ENCODE results near the gene ADRB2. TPM values are rescaled to one million over a fixed set of nuclear protein-coding genes. Genes with fewer than 3 reads are reported as not detected.
"Not testable (repeated sequence)": the region's sequence is repeated elsewhere in the genome, so short reads cannot be mapped to it uniquely, and the experiment has no call there.

ADRB2 gene
- total RNA-seq, 2 donors from 2014 or later = 3.8 to 4.4 TPM

DNA sequence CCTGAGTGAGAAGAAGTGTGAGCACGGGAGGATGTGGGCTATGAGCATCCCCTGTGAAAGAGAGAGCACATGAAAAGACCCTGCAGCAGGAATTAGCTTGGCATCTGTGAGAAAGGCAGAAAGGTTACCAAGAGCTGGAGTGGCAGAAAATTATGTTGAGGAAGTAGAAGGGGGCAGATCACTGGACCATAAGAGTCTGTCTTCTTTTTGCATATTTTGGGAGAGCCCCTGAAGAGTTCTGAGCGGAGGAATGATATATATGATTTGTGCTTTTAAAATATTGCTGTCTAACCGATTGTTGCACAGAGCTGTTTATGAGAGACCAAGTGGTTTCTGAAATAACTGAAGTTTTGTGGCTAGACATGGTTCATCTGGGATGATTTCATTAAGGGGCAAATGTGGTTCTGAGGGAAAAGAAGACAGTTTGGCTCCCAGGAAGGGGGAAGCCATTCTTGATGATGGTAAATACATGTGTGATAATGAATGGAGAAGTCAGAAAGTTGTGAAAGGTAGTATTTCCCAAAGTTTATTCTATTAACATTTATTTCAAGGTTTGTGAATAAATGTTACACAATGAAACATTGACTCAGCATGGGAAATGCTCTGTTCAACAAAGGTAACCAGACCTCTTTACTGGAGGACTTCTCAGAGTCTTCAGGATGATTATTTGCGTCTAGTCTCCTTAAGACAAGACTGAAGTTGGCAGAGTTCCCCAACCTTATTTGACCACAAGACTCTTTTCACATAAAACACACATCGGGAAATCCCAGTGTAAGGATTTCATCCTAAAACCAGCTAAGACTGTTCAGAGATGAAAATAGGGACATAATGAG is 31.5 kb upstream of the ADRB2 start:
- peaks cover 9 to 11% of the 10 kb centered on the region in 2 donors for H3K27me3 Mint-ChIP-seq
- ATAC-seq = no peak
- no peak overlapping the region for H3K27ac Mint-ChIP-seq
- H3K4me3 Mint-ChIP-seq = peak overlapping the region; percentile 9
- H3K36me3 Mint-ChIP-seq = no peaks in the 10 kb centered on the region
- no peaks in the 10 kb centered on the region for H3K9me3 Mint-ChIP-seq
- DNase-seq (ENCODE audit: low spot score) = no peak
- H3K4me1 Mint-ChIP-seq (ENCODE audit: low read depth in 2 of 2) = peaks cover 16 to 42% of the 10 kb centered on the region in 2 donors

GRCh38 chr5:148796936-148797335 is 29.5 kb upstream of the ADRB2 start:
- no peak for DNase-seq (ENCODE audit: low spot score)
- ATAC-seq = no peak
- Mint-ChIP-seq H3K36me3 (no peaks in the 10 kb centered on the region), H3K4me3 (no peak overlapping the region), H3K4me1 (ENCODE audit: low read depth in 2 of 2) (peaks cover 5 to 35% of the 10 kb centered on the region in 2 donors), H3K27me3 (peaks cover 11 to 12% of the 10 kb centered on the region in 2 donors), H3K9me3 (no peaks in the 10 kb centered on the region), H3K27ac (no peak overlapping the region)

DNA sequence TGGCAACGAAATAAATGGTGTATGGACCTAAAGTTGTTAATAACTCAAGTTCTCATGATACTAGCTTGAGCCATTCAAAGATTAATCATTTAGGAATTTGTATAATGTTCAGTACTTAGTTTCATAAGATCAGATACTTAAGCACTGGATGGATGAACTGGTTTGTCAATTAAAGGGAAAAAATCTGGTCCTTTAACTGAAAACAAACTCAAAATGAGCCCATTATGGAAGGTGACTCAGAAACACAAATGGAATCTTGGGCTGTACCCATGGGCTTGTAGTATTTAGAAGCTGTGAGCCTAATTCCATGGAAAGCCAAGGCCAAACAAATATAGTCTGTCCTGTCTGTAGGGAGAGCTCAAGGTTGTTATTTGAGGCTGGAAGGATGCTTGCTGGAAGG is 27.6 kb upstream of the ADRB2 start:
- no peak for DNase-seq (ENCODE audit: low spot score)
- H3K9me3 Mint-ChIP-seq = no peaks in the 10 kb centered on the region
- H3K36me3 Mint-ChIP-seq = no peaks in the 10 kb centered on the region
- no peak for ATAC-seq
- peaks cover 11 to 16% of the 10 kb centered on the region in 2 donors for H3K27me3 Mint-ChIP-seq
- H3K4me3 Mint-ChIP-seq = no peak overlapping the region
- H3K27ac Mint-ChIP-seq = no peak overlapping the region
- peaks cover 11 to 35% of the 10 kb centered on the region in 2 donors for H3K4me1 Mint-ChIP-seq (ENCODE audit: low read depth in 2 of 2)

GRCh38 chr5:148799737-148800527 is 26.5 kb upstream of the ADRB2 start:
- no peak overlapping the region for H3K27ac Mint-ChIP-seq
- no peaks in the 10 kb centered on the region for H3K9me3 Mint-ChIP-seq
- peaks cover 7 to 30% of the 10 kb centered on the region in 2 donors for H3K4me1 Mint-ChIP-seq (ENCODE audit: low read depth in 2 of 2)
- peaks cover 4 to 10% of the 10 kb centered on the region in 2 donors for H3K27me3 Mint-ChIP-seq
- no peaks in the 10 kb centered on the region for H3K36me3 Mint-ChIP-seq
- no peak for ATAC-seq
- no peak overlapping the region for H3K4me3 Mint-ChIP-seq
- DNase-seq (ENCODE audit: low spot score) = no peak

- Mint-ChIP-seq H3K4me1 (ENCODE audit: low read depth in 2 of 2) (peaks cover 11 to 40% of the 10 kb centered on the region in 2 donors), H3K4me3 (no peak overlapping the region), H3K36me3 (no peaks in the 10 kb centered on the region), H3K27me3 (peaks cover 0 to 7% of the 10 kb centered on the region in 2 donors), H3K9me3 (no peaks in the 10 kb centered on the region), H3K27ac (no peak overlapping the region)
- DNase-seq (ENCODE audit: low spot score) (no peak), ATAC-seq (no peak)
Measured at GRCh38 chr5:148801682-148802276, 24.6 kb upstream of the ADRB2 start.

GRCh38 chr5:148803451-148803850 is 23.0 kb upstream of the ADRB2 start:
- H3K27ac Mint-ChIP-seq = peak overlapping the region; percentile 36 to 44
- peak; percentile 84 to 87 for ATAC-seq
- peaks cover 15 to 48% of the 10 kb centered on the region in 2 donors for H3K4me1 Mint-ChIP-seq (ENCODE audit: low read depth in 2 of 2)
- H3K36me3 Mint-ChIP-seq; H3K9me3 Mint-ChIP-seq; DNase-seq (ENCODE audit: low spot score); H3K27me3 Mint-ChIP-seq: not testable (repeated sequence)
- peak overlapping the region; percentile 46 for H3K4me3 Mint-ChIP-seq

GRCh38 chr5:148804393-148804792 is 22.0 kb upstream of the ADRB2 start:
- ATAC-seq (no peak), DNase-seq (ENCODE audit: low spot score) (no peak)
- Mint-ChIP-seq H3K36me3 (no peaks in the 10 kb centered on the region), H3K27me3 (peaks cover 0 to 7% of the 10 kb centered on the region in 2 donors), H3K4me3 (no peak overlapping the region), H3K27ac (no peak overlapping the region), H3K9me3 (no peaks in the 10 kb centered on the region), H3K4me1 (ENCODE audit: low read depth in 2 of 2) (peaks cover 24 to 57% of the 10 kb centered on the region in 2 donors)

DNA sequence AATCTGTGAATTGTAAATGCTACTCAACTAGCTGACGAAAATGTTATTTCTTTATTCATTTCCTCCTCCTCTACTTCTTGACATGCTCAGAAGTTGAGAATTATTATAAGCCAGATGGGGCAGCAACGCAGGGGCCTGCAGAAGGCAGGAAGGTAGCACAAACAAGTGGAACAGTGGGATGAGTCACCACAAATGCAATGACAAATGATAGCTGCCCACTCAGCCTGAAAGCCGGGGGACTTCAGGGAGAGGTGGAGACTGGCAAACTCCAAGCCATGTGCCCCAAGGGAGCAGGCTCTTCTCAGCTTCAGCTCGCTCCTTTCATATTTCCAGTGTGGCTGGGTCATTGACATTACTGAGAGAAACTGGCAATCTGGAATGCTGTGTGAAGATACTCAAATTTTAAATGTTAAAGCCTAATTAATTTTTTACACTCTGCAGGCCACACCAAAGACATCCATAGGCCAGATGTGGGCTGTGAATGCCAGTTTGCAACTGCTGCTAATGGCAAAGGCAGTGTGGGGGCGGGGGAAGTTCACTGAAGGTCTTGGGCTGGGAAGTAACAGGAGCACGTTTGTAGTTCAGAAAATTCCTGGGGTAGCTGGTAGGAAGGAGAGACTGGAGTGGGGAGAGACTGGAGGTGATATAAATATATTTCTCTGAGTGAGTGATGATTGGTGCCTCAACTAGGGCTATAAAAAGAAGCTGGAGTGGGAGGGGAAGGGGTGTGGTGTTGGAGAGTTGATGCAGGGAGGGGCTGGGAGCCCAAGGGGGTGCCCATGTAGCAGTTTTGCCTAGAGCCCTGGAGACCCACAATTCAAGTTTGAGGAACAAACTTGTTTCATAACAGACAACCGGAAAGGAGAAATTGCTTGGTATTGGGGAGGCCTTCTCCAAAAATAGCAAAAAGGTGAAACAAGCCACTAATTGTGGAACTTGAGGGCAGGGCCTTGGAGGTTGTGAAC is 20.8 kb upstream of the ADRB2 start:
- Mint-ChIP-seq H3K4me1 (ENCODE audit: low read depth in 2 of 2) (peaks cover 32 to 67% of the 10 kb centered on the region in 2 donors), H3K4me3 (peak overlapping the region; percentile 52), H3K27me3 (peaks cover 0 to 7% of the 10 kb centered on the region in 2 donors), H3K9me3 (no peaks in the 10 kb centered on the region), H3K27ac (peak overlapping the region; percentile 14 to 66), H3K36me3 (no peaks in the 10 kb centered on the region)
- no peak for DNase-seq (ENCODE audit: low spot score)
- peak in 1 of 2 donors; percentile 55 for ATAC-seq

DNA sequence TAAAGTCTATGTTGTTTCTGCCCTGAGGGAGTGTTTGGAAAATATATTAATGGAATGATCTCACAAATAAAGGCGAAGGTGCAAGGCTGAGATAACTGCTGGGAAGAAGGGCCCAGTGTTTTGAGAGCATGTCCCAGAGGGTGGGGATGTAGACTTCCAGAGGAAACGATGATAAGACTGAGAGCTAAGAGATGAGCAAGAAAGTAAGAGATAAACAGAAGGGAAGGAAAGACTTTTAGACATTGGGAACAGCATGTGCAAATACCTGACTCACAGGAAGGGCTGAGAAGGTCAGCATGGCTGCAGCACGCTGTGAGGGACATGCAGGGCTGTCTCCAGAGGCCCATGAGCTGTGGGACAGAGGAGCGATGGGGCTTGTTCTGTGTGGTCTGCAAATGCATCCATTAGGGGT is 19.9 kb upstream of the ADRB2 start:
- peak overlapping the region; percentile 14 to 66 for H3K27ac Mint-ChIP-seq
- H3K27me3 Mint-ChIP-seq = peaks cover 0 to 6% of the 10 kb centered on the region in 2 donors
- no peaks in the 10 kb centered on the region for H3K36me3 Mint-ChIP-seq
- H3K4me1 Mint-ChIP-seq (ENCODE audit: low read depth in 2 of 2) = peaks cover 36 to 72% of the 10 kb centered on the region in 2 donors
- no peaks in the 10 kb centered on the region for H3K9me3 Mint-ChIP-seq
- ATAC-seq (no peak), DNase-seq (ENCODE audit: low spot score) (no peak)
- H3K4me3 Mint-ChIP-seq = no peak overlapping the region

DNA sequence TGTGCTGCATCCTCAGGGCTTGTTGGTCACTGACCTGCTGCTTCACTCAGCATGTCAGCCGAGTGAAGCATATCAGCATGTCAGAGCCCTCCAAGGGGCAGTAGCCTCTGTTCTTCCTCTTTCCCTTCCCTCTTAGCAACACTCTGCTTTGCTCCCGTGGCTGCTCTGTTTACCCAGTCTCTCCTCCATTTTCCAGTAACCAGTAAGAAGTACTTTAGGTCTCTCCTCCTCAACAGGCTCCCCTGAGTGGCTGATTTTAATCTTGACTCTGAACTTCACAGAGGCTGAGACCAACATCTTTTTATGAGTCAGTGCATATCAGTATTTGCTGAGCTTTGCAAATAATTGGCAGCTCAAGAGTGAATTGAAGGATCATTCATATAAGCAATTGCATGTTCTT is 18.6 kb upstream of the ADRB2 start:
- Mint-ChIP-seq H3K9me3 (no peaks in the 10 kb centered on the region), H3K27ac (peak overlapping the region; percentile 21 to 24), H3K27me3 (peaks cover 0 to 1% of the 10 kb centered on the region in 2 donors), H3K4me3 (no peak overlapping the region), H3K36me3 (no peaks in the 10 kb centered on the region), H3K4me1 (ENCODE audit: low read depth in 2 of 2) (peaks cover 37 to 65% of the 10 kb centered on the region in 2 donors)
- DNase-seq (ENCODE audit: low spot score) (no peak), ATAC-seq (no peak)

GRCh38 chr5:148808864-148809642 is 17.4 kb upstream of the ADRB2 start:
- H3K4me1 Mint-ChIP-seq (ENCODE audit: low read depth in 2 of 2) = peaks cover 36 to 57% of the 10 kb centered on the region in 2 donors

GRCh38 chr5:148809781-148810524 is 16.5 kb upstream of the ADRB2 start:
- peaks cover 36 to 56% of the 10 kb centered on the region in 2 donors for H3K4me1 Mint-ChIP-seq (ENCODE audit: low read depth in 2 of 2)
- H3K36me3 Mint-ChIP-seq = no peaks in the 10 kb centered on the region
- H3K27ac Mint-ChIP-seq = peak overlapping the region; percentile 74 to 94
- H3K27me3 Mint-ChIP-seq = no peaks in the 10 kb centered on the region
- no peak for DNase-seq (ENCODE audit: low spot score)
- H3K9me3 Mint-ChIP-seq = no peaks in the 10 kb centered on the region
- ATAC-seq = no peak
- peak overlapping the region; percentile 86 for H3K4me3 Mint-ChIP-seq

More at GRCh38 chr5:148808864-148809642, 17.4 kb upstream of the ADRB2 start:
- peak overlapping the region; percentile 74 to 94 for H3K27ac Mint-ChIP-seq
- H3K9me3 Mint-ChIP-seq = no peaks in the 10 kb centered on the region
- peak overlapping the region; percentile 86 for H3K4me3 Mint-ChIP-seq
- ATAC-seq (peak; percentile 78 to 87), DNase-seq (ENCODE audit: low spot score) (no peak)
- H3K27me3 Mint-ChIP-seq = no peaks in the 10 kb centered on the region
- H3K36me3 Mint-ChIP-seq = no peaks in the 10 kb centered on the region

Data from natural killer cell treated with Interleukin-12 subunit alpha and Interleukin-12 subunit beta and Interleukin-15 and Interleukin-18, amount 100 ng/mL, for 72 hours (primary cell).